ENCODE results near the gene ITGA1. TPM values are rescaled to one million over a fixed set of nuclear protein-coding genes. Genes with fewer than 3 reads are reported as not detected.
A peak's percentile ranks its signal among the peaks of the same experiment; 100 is the strongest.

Gene ITGA1
- total RNA-seq, 5 donors from 2014 or later (not counting 1 experiment from before 2014, with no cell fraction given) = 2.9 to 13.0 (median 6.8) TPM

DNA sequence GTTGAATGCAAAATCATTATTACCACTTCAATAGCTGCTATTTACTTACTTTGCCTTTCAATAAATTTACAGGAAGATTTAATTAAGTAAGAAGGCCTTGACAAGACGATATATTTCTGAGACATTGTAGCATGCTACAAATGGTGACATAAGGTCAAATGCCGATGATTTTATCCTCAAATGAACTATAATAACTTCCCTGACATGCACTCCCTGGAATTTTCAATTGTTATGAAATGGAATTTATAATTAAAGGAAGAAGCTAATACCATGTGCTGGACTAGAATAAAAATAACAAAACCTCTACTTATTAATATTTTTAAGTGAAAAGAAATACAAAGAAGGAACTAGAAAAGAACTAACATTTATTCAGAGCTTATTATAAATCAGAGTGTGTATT is 30.2 kb upstream of the ITGA1 start:
- H3K9me3 Mint-ChIP-seq = no peaks in the 10 kb centered on the region
- Histone ChIP-seq H3K36me3 (ENCODE audit: control insufficient read depth in 2 of 2, extremely low read depth in 1 of 2, insufficient read depth in 1 of 2, low read length in 1 of 2) (no peaks in the 10 kb centered on the region), H3K9me3 (no peaks in the 10 kb centered on the region), H3K4me1 (ENCODE audit: control insufficient read depth in 1 of 2, extremely low read depth in 1 of 2, insufficient read depth in 2 of 2, low read length in 2 of 2) (peaks cover 0 to 2% of the 10 kb centered on the region in 2 experiments), H3K27ac (ENCODE audit: low read length) (no peak overlapping the region), H3K4me3 (ENCODE audit: control insufficient read depth in 1 of 2, extremely low read depth in 1 of 2, low read length in 1 of 2) (no peak overlapping the region), H3K27me3 (replicated peaks in 1 of 2; ENCODE audit: control insufficient read depth in 2 of 2, extremely low read depth in 1 of 2, insufficient read depth in 2 of 2, low read length in 1 of 2) (no peaks in the 10 kb centered on the region)
- no CpG with 5 or more reads among the region's 2 CpGs for WGBS (ENCODE audit: insufficient coverage)
- H3K36me3 Mint-ChIP-seq = no peaks in the 10 kb centered on the region
- peaks cover 0 to 4% (median 0%) of the 10 kb centered on the region in 3 donors for H3K4me1 Mint-ChIP-seq
- CTCF ChIA-PET = no interaction called here
- ATAC-seq (replicated peaks in 1 of 4) (no peak), DNase-seq (no peak)
- H3K27ac Mint-ChIP-seq = no peak overlapping the region
- H3K4me3 Mint-ChIP-seq = no peak overlapping the region
- POLR2A ChIA-PET = interaction anchor here in 1 of 2 donors (0.5 kb wide), 1 partner anchor 42 kb away, joined by 3 read pairs; no protein-coding TSS in a partner anchor
- H3K27me3 Mint-ChIP-seq = no peaks in the 10 kb centered on the region

GRCh38 chr5:52758014-52758413 is 29.7 kb upstream of the ITGA1 start:
- no peak overlapping the region for H3K4me3 ChIP-seq (ENCODE audit: control insufficient read depth in 1 of 2, extremely low read depth in 1 of 2, low read length in 1 of 2)
- peaks cover 0 to 2% of the 10 kb centered on the region in 2 experiments for H3K4me1 ChIP-seq (ENCODE audit: control insufficient read depth in 1 of 2, extremely low read depth in 1 of 2, insufficient read depth in 2 of 2, low read length in 2 of 2)
- Mint-ChIP-seq H3K36me3 (no peaks in the 10 kb centered on the region), H3K9me3 (no peaks in the 10 kb centered on the region), H3K4me3 (no peak overlapping the region), H3K4me1 (peaks cover 0 to 4% (median 0%) of the 10 kb centered on the region in 3 donors), H3K27me3 (no peaks in the 10 kb centered on the region), H3K27ac (no peak overlapping the region)
- 100% methylated on average over 1 of the region's 5 CpGs for WGBS (ENCODE audit: insufficient coverage)
- ChIA-PET POLR2A (interaction anchor here in 1 of 2 donors (0.5 kb wide), 1 partner anchor 43 kb away, joined by 3 read pairs; no protein-coding TSS in a partner anchor), CTCF (no interaction called here)
- ATAC-seq (replicated peaks in 1 of 4) = no peak
- no peak for DNase-seq
- H3K27ac ChIP-seq (ENCODE audit: low read length) = no peak overlapping the region
- no peaks in the 10 kb centered on the region for H3K9me3 ChIP-seq
- H3K27me3 ChIP-seq (replicated peaks in 1 of 2; ENCODE audit: control insufficient read depth in 2 of 2, extremely low read depth in 1 of 2, insufficient read depth in 2 of 2, low read length in 1 of 2) = no peaks in the 10 kb centered on the region
- no peaks in the 10 kb centered on the region for H3K36me3 ChIP-seq (ENCODE audit: control insufficient read depth in 2 of 2, extremely low read depth in 1 of 2, insufficient read depth in 1 of 2, low read length in 1 of 2)

- Histone ChIP-seq H3K27ac (ENCODE audit: low read length) (no peak overlapping the region), H3K4me3 (ENCODE audit: control insufficient read depth in 1 of 2, extremely low read depth in 1 of 2, low read length in 1 of 2) (no peak overlapping the region), H3K4me1 (ENCODE audit: control insufficient read depth in 1 of 2, extremely low read depth in 1 of 2, insufficient read depth in 2 of 2, low read length in 2 of 2) (peaks cover 0 to 2% of the 10 kb centered on the region in 2 experiments), H3K9me3 (no peaks in the 10 kb centered on the region), H3K27me3 (replicated peaks in 1 of 2; ENCODE audit: control insufficient read depth in 2 of 2, extremely low read depth in 1 of 2, insufficient read depth in 2 of 2, low read length in 1 of 2) (no peaks in the 10 kb centered on the region), H3K36me3 (ENCODE audit: control insufficient read depth in 2 of 2, extremely low read depth in 1 of 2, insufficient read depth in 1 of 2, low read length in 1 of 2) (no peaks in the 10 kb centered on the region)
- H3K27me3 Mint-ChIP-seq = no peaks in the 10 kb centered on the region
- CTCF ChIA-PET = no interaction called here
- no peaks in the 10 kb centered on the region for H3K9me3 Mint-ChIP-seq
- no peak overlapping the region for H3K4me3 Mint-ChIP-seq
- peaks cover 0 to 4% (median 0%) of the 10 kb centered on the region in 3 donors for H3K4me1 Mint-ChIP-seq
- POLR2A ChIA-PET = no interaction called here
- DNase-seq = no peak
- no peak overlapping the region for H3K27ac Mint-ChIP-seq
- no peak for ATAC-seq (replicated peaks in 1 of 4)
- no CpG with 5 or more reads among the region's 1 CpG for WGBS (ENCODE audit: insufficient coverage)
- no peaks in the 10 kb centered on the region for H3K36me3 Mint-ChIP-seq
Observed at GRCh38 chr5:52759331-52759730, 28.4 kb upstream of the ITGA1 start.

- no peaks in the 10 kb centered on the region for H3K9me3 ChIP-seq
- CTCF ChIA-PET = no interaction called here
- Mint-ChIP-seq H3K4me3 (no peak overlapping the region), H3K27me3 (no peaks in the 10 kb centered on the region), H3K36me3 (peaks cover 2% of the 10 kb centered on the region), H3K4me1 (peaks cover 0 to 7% (median 0%) of the 10 kb centered on the region in 3 donors), H3K27ac (no peak overlapping the region), H3K9me3 (no peaks in the 10 kb centered on the region)
- no peaks in the 10 kb centered on the region for H3K27me3 ChIP-seq (replicated peaks in 1 of 2; ENCODE audit: control insufficient read depth in 2 of 2, extremely low read depth in 1 of 2, insufficient read depth in 2 of 2, low read length in 1 of 2)
- WGBS (ENCODE audit: insufficient coverage) = no CpG with 5 or more reads among the region's 1 CpG
- POLR2A ChIA-PET = no interaction called here
- no peaks in the 10 kb centered on the region for H3K36me3 ChIP-seq (ENCODE audit: control insufficient read depth in 2 of 2, extremely low read depth in 1 of 2, insufficient read depth in 1 of 2, low read length in 1 of 2)
- H3K4me3 ChIP-seq (ENCODE audit: control insufficient read depth in 1 of 2, extremely low read depth in 1 of 2, low read length in 1 of 2) = no peak overlapping the region
- ATAC-seq (replicated peaks in 1 of 4) (no peak), DNase-seq (no peak)
- no peak overlapping the region for H3K27ac ChIP-seq (ENCODE audit: low read length)
- peaks cover 0 to 2% of the 10 kb centered on the region in 2 experiments for H3K4me1 ChIP-seq (ENCODE audit: control insufficient read depth in 1 of 2, extremely low read depth in 1 of 2, insufficient read depth in 2 of 2, low read length in 2 of 2)
Observed at GRCh38 chr5:52760695-52761366, 26.9 kb upstream of the ITGA1 start.

DNA sequence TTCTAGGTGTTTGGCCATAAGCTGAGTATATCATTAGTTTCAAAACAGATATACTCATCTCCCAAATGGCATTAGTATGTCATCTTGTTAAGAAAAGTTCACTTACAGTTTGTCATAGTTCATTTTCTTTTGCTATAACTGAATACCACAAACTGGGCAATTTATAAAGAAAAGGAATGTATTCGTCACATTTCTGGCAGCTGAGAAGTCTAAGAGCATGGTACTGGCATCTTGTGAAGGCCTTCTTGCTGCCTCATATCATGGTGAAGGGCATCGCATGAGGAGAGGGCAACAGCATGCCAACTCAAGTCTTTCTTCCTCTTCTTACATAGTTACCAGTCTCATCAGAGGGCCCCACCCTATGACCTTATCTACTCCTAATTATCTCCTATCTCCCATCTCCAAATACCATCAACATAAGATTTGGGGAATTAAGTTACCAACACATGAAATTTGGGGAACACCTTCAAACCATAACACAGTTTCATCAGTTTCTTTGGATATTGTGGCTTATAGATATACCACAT is 20.4 kb upstream of the ITGA1 start:
- Mint-ChIP-seq H3K27me3 (no peaks in the 10 kb centered on the region), H3K36me3 (peaks cover 2% of the 10 kb centered on the region), H3K4me1 (peaks cover 10 to 27% (median 15%) of the 10 kb centered on the region in 3 donors), H3K9me3 (no peaks in the 10 kb centered on the region), H3K27ac (no peak overlapping the region), H3K4me3 (no peak overlapping the region)
- no peak overlapping the region for H3K27ac ChIP-seq (ENCODE audit: low read length)
- ChIA-PET CTCF (interaction anchor here in 1 of 2 donors (0.7 kb wide), 1 partner anchor 1721 kb away, joined by 3 read pairs; no protein-coding TSS in a partner anchor), POLR2A (interaction anchor here (0.6 kb wide), 2 partner anchors 29 to 417 kb away, joined by 3 to 6 read pairs; no protein-coding TSS in a partner anchor)
- DNase-seq (no peak), ATAC-seq (replicated peaks in 1 of 4) (no peak)
- 86% methylated on average over 1 of the region's 2 CpGs for WGBS (ENCODE audit: insufficient coverage)
- H3K4me1 ChIP-seq (ENCODE audit: control insufficient read depth in 1 of 2, extremely low read depth in 1 of 2, insufficient read depth in 2 of 2, low read length in 2 of 2) = peaks cover 0 to 13% of the 10 kb centered on the region in 2 experiments
- no peak overlapping the region for H3K4me3 ChIP-seq (ENCODE audit: control insufficient read depth in 1 of 2, extremely low read depth in 1 of 2, low read length in 1 of 2)
- no peaks in the 10 kb centered on the region for H3K36me3 ChIP-seq (ENCODE audit: control insufficient read depth in 2 of 2, extremely low read depth in 1 of 2, insufficient read depth in 1 of 2, low read length in 1 of 2)
- H3K9me3 ChIP-seq = no peaks in the 10 kb centered on the region
- H3K27me3 ChIP-seq (replicated peaks in 1 of 2; ENCODE audit: control insufficient read depth in 2 of 2, extremely low read depth in 1 of 2, insufficient read depth in 2 of 2, low read length in 1 of 2) = no peaks in the 10 kb centered on the region

GRCh38 chr5:52767766-52768480 is 19.8 kb upstream of the ITGA1 start:
- no peaks in the 10 kb centered on the region for H3K36me3 ChIP-seq (ENCODE audit: control insufficient read depth in 2 of 2, extremely low read depth in 1 of 2, insufficient read depth in 1 of 2, low read length in 1 of 2)
- peak overlapping the region in 1 of 2 donors; percentile 13 for H3K27ac Mint-ChIP-seq
- CTCF ChIA-PET = interaction anchor here in 1 of 2 donors (0.7 kb wide), 1 partner anchor 1721 kb away, joined by 3 read pairs; no protein-coding TSS in a partner anchor
- DNase-seq (no peak), ATAC-seq (replicated peaks in 1 of 4) (no peak)
- no peak overlapping the region for H3K4me3 ChIP-seq (ENCODE audit: control insufficient read depth in 1 of 2, extremely low read depth in 1 of 2, low read length in 1 of 2)
- H3K36me3 Mint-ChIP-seq = peaks cover 2% of the 10 kb centered on the region
- H3K4me1 ChIP-seq (ENCODE audit: control insufficient read depth in 1 of 2, extremely low read depth in 1 of 2, insufficient read depth in 2 of 2, low read length in 2 of 2) = peaks cover 0 to 19% of the 10 kb centered on the region in 2 experiments
- no peaks in the 10 kb centered on the region for H3K27me3 ChIP-seq (replicated peaks in 1 of 2; ENCODE audit: control insufficient read depth in 2 of 2, extremely low read depth in 1 of 2, insufficient read depth in 2 of 2, low read length in 1 of 2)
- H3K4me3 Mint-ChIP-seq = no peak overlapping the region
- no peak overlapping the region for H3K27ac ChIP-seq (ENCODE audit: low read length)
- no CpG with 5 or more reads among the region's 1 CpG for WGBS (ENCODE audit: insufficient coverage)
- H3K9me3 Mint-ChIP-seq = no peaks in the 10 kb centered on the region
- H3K27me3 Mint-ChIP-seq = no peaks in the 10 kb centered on the region
- no peaks in the 10 kb centered on the region for H3K9me3 ChIP-seq
- POLR2A ChIA-PET = interaction anchor here (0.6 kb wide), 4 partner anchors 29 to 416 kb away, joined by 3 to 6 read pairs (median 3); no protein-coding TSS in a partner anchor
- peaks cover 17 to 34% (median 21%) of the 10 kb centered on the region in 3 donors for H3K4me1 Mint-ChIP-seq

Measured in T-cell (primary cell).